ENCODE measurements around the gene ITIH1.

DNA sequence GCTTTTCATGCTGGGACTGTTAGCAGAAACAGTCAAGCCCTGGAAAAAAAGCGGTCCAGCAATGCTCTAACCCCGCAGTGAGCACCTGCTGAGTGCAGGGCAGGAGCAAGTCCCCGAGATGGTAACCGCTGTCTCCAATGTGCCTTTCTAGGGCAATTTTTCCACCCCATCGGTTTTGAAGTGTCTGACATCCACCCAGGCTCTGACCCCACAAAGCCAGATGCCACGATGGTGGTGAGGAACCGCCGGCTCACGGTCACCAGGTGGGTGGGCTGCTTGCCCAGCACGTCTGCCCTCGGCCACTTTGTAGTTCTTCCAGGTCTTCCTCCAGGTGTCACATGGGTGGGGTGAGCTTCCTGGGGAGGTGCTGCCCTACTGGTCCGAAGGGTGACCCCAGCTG is 14.0 kb downstream of the ITIH1 start:
- TF ChIP-seq EZH2phosphoT487 (IDR thresholded peaks at IDR 0.05; ENCODE audit: borderline replicate concordance, low read length) (no peak), EZH2 (IDR thresholded peaks at IDR 0.05; ENCODE audit: low read length, unreplicated experiment) (no peak)
- TF ChIP-seq, protein P1, sequence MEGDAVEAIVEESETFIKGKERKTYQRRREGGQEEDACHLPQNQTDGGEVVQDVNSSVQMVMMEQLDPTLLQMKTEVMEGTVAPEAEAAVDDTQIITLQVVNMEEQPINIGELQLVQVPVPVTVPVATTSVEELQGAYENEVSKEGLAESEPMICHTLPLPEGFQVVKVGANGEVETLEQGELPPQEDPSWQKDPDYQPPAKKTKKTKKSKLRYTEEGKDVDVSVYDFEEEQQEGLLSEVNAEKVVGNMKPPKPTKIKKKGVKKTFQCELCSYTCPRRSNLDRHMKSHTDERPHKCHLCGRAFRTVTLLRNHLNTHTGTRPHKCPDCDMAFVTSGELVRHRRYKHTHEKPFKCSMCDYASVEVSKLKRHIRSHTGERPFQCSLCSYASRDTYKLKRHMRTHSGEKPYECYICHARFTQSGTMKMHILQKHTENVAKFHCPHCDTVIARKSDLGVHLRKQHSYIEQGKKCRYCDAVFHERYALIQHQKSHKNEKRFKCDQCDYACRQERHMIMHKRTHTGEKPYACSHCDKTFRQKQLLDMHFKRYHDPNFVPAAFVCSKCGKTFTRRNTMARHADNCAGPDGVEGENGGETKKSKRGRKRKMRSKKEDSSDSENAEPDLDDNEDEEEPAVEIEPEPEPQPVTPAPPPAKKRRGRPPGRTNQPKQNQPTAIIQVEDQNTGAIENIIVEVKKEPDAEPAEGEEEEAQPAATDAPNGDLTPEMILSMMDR (conservative IDR thresholded peaks at IDR 0.05; ENCODE audit: low read depth, low read length), result no peak

Data from PC-3 (cell line).